HepG2 (cell line): ENCODE data around the gene SLC25A23. TPM values are rescaled to one million over a fixed set of nuclear protein-coding genes. Genes with fewer than 3 reads are reported as not detected.

Experiments
- ETV5 ChIP-seq: IDR thresholded peaks from 2 replicates; pipeline ENCODE4 v1.6.1; 2018; ENCODE audit warnings: missing biosample characterization, missing genetic modification reagents, inconsistent platforms, borderline replicate concordance
- HMG20B ChIP-seq: conservative IDR thresholded peaks from 2 replicates; pipeline ENCODE4 v1.6.1; 2016; ENCODE audit warnings: missing genetic modification reagents, missing compliant biosample characterization
- JDP2 ChIP-seq: sonication (generic); formaldehyde crosslinking; IDR thresholded peaks from 2 replicates; pipeline ENCODE4 v1.8.1; 2022; ENCODE audit warnings: missing genetic modification reagents, borderline replicate concordance
- KLF16 ChIP-seq, 2 experiments: sonication (generic) in 1 of 2; formaldehyde crosslinking in 1 of 2; IDR thresholded peaks; 2 replicates each; pipeline versions ENCODE4 v1.6.1 to v1.8.0; 2016 to 2023; ENCODE audit warnings: missing genetic modification reagents in 2 of 2, missing compliant biosample characterization in 1 of 2
- MIER2 ChIP-seq: IDR thresholded peaks from 2 replicates; pipeline ENCODE4 v1.6.1; 2016; ENCODE audit warnings: missing biosample characterization, missing genetic modification reagents
- MLLT10 ChIP-seq: sonication (generic); formaldehyde crosslinking; IDR thresholded peaks from 2 replicates; pipeline ENCODE4 v1.4.0; 2020; ENCODE audit warnings: missing genetic modification reagents
- SYNCRIP ChIP-seq: fragments of 200-400 bp; formaldehyde crosslinking; IDR thresholded peaks from 2 replicates; pipeline ENCODE4 v1.6.1; 2018; ENCODE audit warnings: mild to moderate bottlenecking, low read depth, low read length; ENCODE audit not compliant: insufficient read depth
- TEAD2 ChIP-seq: sonication (generic); formaldehyde crosslinking; IDR thresholded peaks from 2 replicates; pipeline ENCODE4 v1.9.0; 2021; ENCODE audit warnings: missing genetic modification reagents
- ZNF589 ChIP-seq: sonication (generic); formaldehyde crosslinking; conservative IDR thresholded peaks from 2 replicates; pipeline ENCODE4 v1.8.0; 2022; ENCODE audit warnings: mild to moderate bottlenecking, moderate library complexity, missing genetic modification reagents
- polyA plus RNA-seq, 8 experiments: library from polyadenylated mRNA; depleted of rRNA in 3 of 8; stranded (reverse) in 7 of 8; unstranded in 1 of 8; fragments of >200 nt; fragmentation: Illumina TruSeq in 4 of 8; extraction: Trizol in 4 of 8; gene quantifications; 2 replicates each; pipeline versions ENCODE4 v1.2.1 to v1.2.3, GENCODE V29; 2011 to 2016; ENCODE audit warnings: low read depth in 4 of 8, missing spikeins in 1 of 8, mixed read lengths in 1 of 8; ENCODE audit not compliant: insufficient read depth in 1 of 8
- total RNA-seq, 5 experiments: library from RNA; depleted of rRNA; stranded (reverse); fragments of >200 nt; fragmentation: Illumina TruSeq; extraction: Trizol; gene quantifications; 2 replicates each; pipeline ENCODE4 v1.2.3, GENCODE V29; 2016; ENCODE audit warnings: low read depth in 1 of 5
- TF ChIP-seq, protein P1 (sequence below): sonication (generic); formaldehyde crosslinking; conservative IDR thresholded peaks from 2 replicates; pipeline ENCODE4 v1.4.0; 2020; ENCODE audit warnings: missing genetic modification reagents
- TF ChIP-seq, protein P2 (sequence below): sonication (generic); formaldehyde crosslinking; IDR thresholded peaks from 2 replicates; pipeline ENCODE4 v1.8.0; 2022; ENCODE audit warnings: mild to moderate bottlenecking, missing genetic modification reagents; ENCODE audit not compliant: insufficient replicate concordance
- TF ChIP-seq, protein P3 (sequence below): sonication (generic); formaldehyde crosslinking; IDR thresholded peaks from 2 replicates; pipeline ENCODE4 v1.5.1; 2020; ENCODE audit warnings: missing genetic modification reagents, mild to moderate bottlenecking, borderline replicate concordance
- TF ChIP-seq, protein P4 (sequence below): sonication (generic); IDR thresholded peaks from 2 replicates; pipeline ENCODE4 v1.6.1; 2016; ENCODE audit warnings: low read depth, borderline replicate concordance
- TF ChIP-seq, protein P5 (sequence below): sonication (generic); formaldehyde crosslinking; IDR thresholded peaks from 2 replicates; pipeline ENCODE4 v1.5.0; 2020; ENCODE audit warnings: mild to moderate bottlenecking, missing genetic modification reagents
- TF ChIP-seq, protein P6 (sequence below): sonication (generic); formaldehyde crosslinking; IDR thresholded peaks from 2 replicates; pipeline ENCODE4 v1.4.0; 2020; ENCODE audit warnings: missing genetic modification reagents, mild to moderate bottlenecking, borderline replicate concordance

The SLC25A23 gene
- total and polyA plus RNA-seq, 2 of the 13 experiments (the other 11 are each of a cell fraction or from before 2014, with no cell fraction given): 12.4 to 15.2 TPM

DNA sequence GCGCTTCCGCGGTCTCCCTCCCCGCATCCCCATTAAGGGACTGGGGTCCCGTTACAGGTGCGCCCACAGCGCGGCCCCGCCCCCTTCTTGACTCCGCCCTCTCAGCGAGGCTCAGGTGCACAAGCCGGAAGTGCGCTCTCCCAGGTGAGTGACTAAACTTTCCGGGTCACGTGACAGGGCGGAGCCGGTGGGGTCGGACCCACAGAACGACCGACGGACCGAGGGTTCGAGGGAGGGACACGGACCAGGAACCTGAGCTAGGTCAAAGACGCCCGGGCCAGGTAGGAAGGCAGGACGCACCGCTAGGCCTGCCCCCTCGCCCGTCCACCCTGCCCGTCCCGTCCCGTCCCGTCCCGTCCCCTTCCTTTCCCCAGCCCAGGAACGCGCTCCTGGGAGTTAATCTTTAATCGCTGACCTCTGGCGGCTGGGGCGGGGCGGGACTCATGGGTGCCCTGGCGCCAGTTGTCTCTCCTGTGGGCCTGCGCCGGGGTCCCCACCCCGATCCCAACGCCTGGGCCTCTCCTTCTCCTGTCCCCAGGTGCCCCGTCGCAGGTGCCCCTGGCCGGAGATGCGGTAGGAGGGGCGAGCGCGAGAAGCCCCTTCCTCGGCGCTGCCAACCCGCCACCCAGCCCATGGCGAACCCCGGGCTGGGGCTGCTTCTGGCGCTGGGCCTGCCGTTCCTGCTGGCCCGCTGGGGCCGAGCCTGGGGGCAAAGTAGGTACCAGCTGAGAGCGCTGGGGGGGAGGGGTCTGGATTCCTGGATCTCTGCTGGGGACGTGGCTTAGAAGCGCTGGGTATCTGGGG lies 4.7 kb upstream of the SLC25A23 start, which contains the start of gene CRB3 (continued):
- TF ChIP-seq, protein P1, sequence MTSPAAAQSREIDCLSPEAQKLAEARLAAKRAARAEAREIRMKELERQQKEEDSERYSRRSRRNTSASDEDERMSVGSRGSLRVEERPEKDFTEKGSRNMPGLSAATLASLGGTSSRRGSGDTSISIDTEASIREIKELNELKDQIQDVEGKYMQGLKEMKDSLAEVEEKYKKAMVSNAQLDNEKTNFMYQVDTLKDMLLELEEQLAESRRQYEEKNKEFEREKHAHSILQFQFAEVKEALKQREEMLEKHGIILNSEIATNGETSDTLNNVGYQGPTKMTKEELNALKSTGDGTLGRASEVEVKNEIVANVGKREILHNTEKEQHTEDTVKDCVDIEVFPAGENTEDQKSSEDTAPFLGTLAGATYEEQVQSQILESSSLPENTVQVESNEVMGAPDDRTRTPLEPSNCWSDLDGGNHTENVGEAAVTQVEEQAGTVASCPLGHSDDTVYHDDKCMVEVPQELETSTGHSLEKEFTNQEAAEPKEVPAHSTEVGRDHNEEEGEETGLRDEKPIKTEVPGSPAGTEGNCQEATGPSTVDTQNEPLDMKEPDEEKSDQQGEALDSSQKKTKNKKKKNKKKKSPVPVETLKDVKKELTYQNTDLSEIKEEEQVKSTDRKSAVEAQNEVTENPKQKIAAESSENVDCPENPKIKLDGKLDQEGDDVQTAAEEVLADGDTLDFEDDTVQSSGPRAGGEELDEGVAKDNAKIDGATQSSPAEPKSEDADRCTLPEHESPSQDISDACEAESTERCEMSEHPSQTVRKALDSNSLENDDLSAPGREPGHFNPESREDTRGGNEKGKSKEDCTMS (CRISPR knock-in tag): no peak
- TF ChIP-seq MIER2 (CRISPR knock-in tag): no peak
- TF ChIP-seq, protein P2, sequence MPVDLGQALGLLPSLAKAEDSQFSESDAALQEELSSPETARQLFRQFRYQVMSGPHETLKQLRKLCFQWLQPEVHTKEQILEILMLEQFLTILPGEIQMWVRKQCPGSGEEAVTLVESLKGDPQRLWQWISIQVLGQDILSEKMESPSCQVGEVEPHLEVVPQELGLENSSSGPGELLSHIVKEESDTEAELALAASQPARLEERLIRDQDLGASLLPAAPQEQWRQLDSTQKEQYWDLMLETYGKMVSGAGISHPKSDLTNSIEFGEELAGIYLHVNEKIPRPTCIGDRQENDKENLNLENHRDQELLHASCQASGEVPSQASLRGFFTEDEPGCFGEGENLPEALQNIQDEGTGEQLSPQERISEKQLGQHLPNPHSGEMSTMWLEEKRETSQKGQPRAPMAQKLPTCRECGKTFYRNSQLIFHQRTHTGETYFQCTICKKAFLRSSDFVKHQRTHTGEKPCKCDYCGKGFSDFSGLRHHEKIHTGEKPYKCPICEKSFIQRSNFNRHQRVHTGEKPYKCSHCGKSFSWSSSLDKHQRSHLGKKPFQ: peak; percentile 74
- TF ChIP-seq, protein P3, sequence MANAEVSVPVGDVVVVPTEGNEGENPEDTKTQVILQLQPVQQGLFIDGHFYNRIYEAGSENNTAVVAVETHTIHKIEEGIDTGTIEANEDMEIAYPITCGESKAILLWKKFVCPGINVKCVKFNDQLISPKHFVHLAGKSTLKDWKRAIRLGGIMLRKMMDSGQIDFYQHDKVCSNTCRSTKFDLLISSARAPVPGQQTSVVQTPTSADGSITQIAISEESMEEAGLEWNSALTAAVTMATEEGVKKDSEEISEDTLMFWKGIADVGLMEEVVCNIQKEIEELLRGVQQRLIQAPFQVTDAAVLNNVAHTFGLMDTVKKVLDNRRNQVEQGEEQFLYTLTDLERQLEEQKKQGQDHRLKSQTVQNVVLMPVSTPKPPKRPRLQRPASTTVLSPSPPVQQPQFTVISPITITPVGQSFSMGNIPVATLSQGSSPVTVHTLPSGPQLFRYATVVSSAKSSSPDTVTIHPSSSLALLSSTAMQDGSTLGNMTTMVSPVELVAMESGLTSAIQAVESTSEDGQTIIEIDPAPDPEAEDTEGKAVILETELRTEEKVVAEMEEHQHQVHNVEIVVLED: peak; percentile 53; the same call in 1 of the 2 replicates
- TF ChIP-seq JDP2: no peak
- peak; percentile 74; the same call in 1 of the 2 replicates for TF ChIP-seq ETV5 (CRISPR knock-in tag)
- no peak for TF ChIP-seq TEAD2 (CRISPR knock-in tag)
- TF ChIP-seq, protein P4, sequence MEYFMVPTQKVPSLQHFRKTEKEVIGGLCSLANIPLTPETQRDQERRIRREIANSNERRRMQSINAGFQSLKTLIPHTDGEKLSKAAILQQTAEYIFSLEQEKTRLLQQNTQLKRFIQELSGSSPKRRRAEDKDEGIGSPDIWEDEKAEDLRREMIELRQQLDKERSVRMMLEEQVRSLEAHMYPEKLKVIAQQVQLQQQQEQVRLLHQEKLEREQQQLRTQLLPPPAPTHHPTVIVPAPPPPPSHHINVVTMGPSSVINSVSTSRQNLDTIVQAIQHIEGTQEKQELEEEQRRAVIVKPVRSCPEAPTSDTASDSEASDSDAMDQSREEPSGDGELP: peak; percentile 53; the same call in 1 of the 2 replicates
- no peak for TF ChIP-seq MLLT10 (CRISPR knock-in tag)
- TF ChIP-seq, protein P5, sequence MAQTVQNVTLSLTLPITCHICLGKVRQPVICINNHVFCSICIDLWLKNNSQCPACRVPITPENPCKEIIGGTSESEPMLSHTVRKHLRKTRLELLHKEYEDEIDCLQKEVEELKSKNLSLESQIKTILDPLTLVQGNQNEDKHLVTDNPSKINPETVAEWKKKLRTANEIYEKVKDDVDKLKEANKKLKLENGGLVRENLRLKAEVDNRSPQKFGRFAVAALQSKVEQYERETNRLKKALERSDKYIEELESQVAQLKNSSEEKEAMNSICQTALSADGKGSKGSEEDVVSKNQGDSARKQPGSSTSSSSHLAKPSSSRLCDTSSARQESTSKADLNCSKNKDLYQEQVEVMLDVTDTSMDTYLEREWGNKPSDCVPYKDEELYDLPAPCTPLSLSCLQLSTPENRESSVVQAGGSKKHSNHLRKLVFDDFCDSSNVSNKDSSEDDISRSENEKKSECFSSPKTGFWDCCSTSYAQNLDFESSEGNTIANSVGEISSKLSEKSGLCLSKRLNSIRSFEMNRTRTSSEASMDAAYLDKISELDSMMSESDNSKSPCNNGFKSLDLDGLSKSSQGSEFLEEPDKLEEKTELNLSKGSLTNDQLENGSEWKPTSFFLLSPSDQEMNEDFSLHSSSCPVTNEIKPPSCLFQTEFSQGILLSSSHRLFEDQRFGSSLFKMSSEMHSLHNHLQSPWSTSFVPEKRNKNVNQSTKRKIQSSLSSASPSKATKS (CRISPR knock-in tag): no peak
- no peak for TF ChIP-seq HMG20B (CRISPR knock-in tag)
- TF ChIP-seq, protein P6, sequence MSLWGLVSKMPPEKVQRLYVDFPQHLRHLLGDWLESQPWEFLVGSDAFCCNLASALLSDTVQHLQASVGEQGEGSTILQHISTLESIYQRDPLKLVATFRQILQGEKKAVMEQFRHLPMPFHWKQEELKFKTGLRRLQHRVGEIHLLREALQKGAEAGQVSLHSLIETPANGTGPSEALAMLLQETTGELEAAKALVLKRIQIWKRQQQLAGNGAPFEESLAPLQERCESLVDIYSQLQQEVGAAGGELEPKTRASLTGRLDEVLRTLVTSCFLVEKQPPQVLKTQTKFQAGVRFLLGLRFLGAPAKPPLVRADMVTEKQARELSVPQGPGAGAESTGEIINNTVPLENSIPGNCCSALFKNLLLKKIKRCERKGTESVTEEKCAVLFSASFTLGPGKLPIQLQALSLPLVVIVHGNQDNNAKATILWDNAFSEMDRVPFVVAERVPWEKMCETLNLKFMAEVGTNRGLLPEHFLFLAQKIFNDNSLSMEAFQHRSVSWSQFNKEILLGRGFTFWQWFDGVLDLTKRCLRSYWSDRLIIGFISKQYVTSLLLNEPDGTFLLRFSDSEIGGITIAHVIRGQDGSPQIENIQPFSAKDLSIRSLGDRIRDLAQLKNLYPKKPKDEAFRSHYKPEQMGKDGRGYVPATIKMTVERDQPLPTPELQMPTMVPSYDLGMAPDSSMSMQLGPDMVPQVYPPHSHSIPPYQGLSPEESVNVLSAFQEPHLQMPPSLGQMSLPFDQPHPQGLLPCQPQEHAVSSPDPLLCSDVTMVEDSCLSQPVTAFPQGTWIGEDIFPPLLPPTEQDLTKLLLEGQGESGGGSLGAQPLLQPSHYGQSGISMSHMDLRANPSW (CRISPR knock-in tag): no peak
- 0 out of 4 replicates have a peak, but pooled peaks of 1 of the 2 experiments have one; percentile 22 for TF ChIP-seq KLF16 (CRISPR knock-in tag; IDR thresholded peaks at IDR 0.05)
- TF ChIP-seq ZNF589 (CRISPR knock-in tag): no peak
- TF ChIP-seq SYNCRIP: no peak
